Measurements from ENCODE around the gene THNSL1.

The THNSL1 gene

DNA sequence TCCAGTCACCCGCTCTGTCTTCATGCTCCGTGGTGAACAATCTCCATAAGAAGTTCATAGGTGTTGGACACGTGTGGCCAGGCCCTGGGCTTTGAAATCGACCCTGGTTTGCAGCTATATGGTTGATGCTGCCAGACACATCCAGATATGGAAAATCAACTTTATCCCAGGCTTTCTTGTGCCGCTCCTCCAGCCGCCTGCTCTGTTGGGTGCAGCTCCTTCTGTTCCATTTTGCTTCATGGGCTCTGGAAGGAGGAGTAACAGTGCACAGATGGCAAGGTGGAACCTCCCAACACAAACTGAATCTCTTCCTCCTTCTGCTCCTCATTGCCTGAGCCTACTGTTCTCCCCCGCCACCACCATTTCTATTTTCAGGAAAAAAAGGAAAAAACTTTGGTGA lies 44.7 kb downstream of the THNSL1 start:
- DNase-seq: no peak

DNA sequence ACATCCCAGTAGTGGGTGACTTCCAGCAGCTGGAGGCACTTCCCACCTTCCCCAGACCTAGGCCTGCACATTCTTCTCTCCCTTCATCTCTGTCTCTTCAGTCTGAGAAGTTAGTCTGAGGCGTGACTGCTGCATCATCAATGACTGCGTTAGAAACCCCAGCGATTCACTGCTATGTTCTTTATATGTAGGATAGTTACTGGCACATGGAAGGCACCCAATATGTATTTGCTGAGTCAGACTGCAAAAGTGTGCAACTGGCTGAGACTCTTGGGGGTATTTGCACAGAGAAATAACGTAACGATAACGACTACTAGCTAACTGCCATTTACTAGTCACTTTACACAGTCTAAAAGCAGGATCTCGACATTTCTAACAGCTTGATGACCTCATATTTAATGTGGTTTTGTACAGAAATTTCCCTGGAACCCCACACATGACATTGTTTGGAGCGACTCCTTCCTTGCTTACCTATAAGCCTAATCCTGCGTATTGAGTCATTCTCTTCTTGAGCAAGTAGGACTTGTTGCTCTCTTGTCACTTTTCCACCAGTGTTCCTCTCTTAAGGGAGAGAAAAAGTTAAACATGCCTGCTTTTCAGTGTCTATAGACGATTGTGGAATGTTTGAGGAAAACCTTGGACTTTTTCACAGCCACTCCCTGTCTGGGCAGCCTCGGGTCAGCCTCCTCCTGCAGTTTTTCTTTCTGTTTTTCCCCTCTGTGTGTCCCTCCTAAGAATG lies 45.5 kb downstream of the THNSL1 start:
- peak; percentile 10 for DNase-seq

DNA sequence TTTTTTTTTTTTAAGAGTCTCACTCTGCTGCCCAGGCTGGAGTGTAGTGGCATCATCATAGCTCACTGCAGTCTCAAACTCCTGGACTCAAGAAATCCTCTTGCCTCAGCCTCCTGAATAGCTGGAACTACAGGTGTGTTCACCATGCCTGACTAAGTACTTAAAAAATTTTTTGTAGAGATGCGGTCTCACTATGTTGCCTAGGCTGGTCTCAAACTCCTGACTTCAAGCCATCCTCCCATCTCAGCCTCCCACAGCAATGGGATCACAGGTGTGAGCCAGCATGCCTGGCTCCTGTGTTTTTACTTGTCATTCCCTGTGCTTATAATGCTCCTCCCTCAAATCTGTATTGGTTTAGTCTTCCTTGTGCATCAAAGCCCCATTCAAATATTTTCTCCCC lies 46.7 kb downstream of the THNSL1 start:
- no peak for DNase-seq

DNA sequence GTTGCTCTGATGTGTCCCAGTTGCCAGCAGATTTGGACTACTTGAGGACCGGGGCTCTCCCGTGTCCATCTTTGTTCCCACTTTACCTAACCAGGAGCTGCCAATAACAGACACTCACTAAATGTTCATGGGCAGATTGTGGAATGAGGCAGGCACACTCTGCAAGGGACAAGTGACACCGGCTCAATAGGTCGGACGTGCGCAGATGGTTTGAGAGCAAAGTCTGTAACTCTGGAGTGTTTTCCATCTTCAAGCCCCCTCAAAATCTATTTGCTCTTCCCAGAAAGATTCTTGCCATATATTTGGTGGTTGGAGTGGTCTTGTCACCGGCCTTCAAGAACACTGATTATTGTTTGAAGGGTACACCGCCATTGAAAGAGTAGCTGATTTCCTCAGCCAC lies 47.2 kb downstream of the THNSL1 start:
- no peak for DNase-seq

DNA sequence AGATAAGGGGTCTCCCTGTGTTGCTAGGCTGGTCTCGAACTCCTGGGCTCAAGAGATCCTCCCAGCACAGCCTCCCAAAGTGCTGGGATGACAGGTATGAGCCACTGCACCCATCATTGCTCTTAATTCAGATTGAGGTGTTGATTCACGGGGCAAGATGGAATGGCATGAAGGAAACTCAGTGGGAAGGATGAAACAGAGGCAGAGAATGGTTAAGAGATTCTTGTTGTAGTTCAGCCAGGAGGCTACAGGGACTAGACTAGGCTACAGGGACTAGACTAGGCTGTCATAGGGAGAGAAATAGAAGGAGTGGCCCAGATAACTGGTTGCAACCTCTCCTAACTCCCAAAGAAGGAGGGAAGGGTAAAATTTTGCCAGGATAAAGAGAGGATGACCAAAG lies 48.0 kb downstream of the THNSL1 start:
- no peak for DNase-seq

DNA sequence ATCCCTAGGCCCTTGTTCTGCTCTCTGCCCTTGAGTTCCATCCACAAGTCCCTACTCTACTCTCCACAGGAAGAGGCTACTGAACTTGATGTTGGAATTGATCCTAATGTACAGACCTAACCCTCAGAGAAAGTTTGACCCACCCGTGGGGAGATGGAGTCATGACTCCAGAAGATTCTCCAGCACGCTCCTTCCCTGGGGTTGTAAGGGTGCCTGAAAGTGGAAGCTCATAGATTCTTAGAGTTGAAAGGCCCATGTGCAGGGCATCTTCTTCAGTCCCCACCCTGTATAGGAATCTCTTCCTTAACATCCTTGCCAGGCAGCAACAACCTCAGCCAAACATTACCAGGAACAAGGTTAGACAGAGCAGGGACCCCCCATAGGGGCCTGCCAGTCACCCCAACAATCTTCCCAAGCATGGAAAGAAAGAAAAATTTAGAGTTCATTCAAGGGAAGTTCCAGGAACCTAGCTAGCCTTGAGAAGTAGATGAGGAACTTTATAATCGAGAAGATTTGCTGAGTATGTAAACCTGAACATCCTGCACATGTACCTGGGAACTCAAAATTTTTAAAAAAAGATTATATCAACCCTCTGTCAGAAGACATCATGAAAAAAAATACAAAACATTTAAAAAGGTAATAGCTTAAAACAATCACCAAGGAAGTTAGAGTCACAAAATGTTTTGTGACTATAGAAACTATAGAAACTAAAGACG lies 49.5 kb downstream of the THNSL1 start:
- DNase-seq: no peak

DNA sequence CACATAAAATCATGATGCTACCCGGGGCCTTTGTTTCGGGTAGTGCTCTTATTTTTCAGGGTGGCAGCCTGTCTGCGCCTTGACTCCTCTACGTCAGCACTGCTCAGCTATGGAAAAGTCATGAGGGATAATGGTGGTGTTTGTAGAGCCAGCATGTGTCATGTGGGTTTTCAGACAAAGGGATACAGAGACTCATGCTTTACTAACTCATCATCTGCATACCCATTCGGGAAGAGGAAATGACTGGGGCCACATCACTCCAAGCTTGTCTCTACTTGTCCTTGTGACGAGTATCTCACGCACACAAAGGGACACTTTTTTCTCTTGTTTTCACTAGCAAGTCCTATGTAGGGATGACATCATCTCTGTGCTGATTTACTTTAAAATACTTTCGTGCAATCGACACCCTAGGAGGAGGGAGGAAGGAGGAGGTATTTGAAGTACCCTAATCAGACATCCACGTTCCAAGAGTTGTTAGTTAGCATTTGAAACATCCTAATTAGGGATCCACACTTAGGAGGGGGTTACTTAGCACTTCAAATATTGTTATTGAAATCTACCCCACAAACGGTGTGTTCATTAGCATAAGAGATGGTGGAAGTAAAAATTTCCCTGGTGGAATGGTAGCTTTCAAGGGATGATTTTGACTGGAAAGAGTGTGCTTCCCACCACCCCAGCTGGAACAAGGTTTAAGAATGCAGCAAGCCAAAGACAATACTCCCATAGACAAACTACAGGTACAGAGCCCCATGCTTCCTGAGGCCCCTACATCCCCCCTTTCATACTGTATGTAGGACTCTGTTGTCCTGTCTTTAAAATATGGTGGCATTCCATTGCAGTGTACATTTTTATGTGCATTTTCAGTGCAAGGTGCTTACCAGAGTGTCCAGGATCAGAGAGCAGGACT lies 52.0 kb downstream of the THNSL1 start:
- peak; percentile 62 for DNase-seq

DNA sequence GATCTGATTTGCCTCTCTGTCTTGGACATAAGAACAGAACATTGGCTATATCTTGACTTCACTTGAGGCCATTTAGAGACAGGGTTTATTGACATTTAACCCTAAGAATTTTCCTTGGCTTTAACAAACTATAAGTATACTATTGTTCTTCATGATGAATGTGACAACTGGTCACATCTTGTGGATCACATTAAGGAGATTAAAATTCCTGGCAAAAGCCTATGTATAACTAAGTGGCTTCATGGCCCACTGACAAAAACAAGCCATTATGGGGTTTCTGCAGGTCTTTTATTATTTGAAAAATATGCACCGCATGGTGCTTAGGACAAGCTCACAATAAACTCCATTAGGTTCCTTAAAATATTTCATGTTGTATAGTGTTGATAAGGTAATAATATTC lies 54.8 kb downstream of the THNSL1 start:
- DNase-seq: no peak

DNA sequence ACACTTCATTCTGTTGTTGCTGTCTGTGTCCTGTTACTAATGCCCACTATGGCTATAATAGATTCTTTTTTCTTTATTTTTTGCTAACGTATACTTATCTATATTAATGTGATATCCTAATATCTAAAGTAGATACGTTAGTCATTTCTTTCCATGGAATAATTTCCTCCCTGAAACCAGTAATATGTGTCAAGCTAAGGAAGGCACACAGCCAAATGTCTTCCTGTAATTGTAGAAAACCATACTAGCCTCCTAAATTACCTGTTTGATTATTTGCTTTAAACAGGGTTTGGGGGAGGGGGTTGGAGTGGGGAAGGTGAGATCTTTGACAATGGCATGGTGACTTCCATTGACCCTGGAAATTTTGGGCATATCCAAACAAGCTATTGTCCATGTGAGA lies 56.4 kb downstream of the THNSL1 start:
- no peak for DNase-seq

DNA sequence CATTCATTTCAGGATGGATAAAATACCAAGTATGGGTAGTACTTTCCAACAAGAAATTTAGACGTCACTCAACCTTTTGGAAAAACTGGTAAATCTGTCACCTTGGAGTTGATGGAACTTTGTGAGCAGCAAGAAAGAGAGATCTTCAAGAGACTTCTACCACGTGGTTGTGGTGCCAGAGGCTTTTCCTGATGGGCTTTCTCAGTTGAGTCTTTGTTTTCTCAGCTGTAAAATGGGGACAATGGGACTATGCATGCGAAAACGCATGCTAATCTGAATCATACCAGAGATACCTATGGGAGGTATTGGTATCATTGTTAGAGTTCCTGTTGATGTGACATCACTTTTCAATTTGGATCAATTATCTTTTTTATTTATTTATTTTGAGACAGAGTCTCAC lies 59.4 kb downstream of the THNSL1 start:
- no peak for DNase-seq
